ENCODE measurements around the gene ZNF214.

Gene ZNF214

GRCh38 chr11:7021318-7021717 lies 1.2 kb upstream of the ZNF214 start:
- no peak for DNase-seq (ENCODE audit: low read depth)
- no peak overlapping the region for H3K4me3 ChIP-seq (ENCODE audit: control insufficient read depth, low read depth, low read length)
- TF ChIP-seq, protein P1, sequence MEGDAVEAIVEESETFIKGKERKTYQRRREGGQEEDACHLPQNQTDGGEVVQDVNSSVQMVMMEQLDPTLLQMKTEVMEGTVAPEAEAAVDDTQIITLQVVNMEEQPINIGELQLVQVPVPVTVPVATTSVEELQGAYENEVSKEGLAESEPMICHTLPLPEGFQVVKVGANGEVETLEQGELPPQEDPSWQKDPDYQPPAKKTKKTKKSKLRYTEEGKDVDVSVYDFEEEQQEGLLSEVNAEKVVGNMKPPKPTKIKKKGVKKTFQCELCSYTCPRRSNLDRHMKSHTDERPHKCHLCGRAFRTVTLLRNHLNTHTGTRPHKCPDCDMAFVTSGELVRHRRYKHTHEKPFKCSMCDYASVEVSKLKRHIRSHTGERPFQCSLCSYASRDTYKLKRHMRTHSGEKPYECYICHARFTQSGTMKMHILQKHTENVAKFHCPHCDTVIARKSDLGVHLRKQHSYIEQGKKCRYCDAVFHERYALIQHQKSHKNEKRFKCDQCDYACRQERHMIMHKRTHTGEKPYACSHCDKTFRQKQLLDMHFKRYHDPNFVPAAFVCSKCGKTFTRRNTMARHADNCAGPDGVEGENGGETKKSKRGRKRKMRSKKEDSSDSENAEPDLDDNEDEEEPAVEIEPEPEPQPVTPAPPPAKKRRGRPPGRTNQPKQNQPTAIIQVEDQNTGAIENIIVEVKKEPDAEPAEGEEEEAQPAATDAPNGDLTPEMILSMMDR (IDR thresholded peaks at IDR 0.05; ENCODE audit: control insufficient read depth, insufficient read depth, low read depth, low read length, missing control alignments), result no peak

DNA sequence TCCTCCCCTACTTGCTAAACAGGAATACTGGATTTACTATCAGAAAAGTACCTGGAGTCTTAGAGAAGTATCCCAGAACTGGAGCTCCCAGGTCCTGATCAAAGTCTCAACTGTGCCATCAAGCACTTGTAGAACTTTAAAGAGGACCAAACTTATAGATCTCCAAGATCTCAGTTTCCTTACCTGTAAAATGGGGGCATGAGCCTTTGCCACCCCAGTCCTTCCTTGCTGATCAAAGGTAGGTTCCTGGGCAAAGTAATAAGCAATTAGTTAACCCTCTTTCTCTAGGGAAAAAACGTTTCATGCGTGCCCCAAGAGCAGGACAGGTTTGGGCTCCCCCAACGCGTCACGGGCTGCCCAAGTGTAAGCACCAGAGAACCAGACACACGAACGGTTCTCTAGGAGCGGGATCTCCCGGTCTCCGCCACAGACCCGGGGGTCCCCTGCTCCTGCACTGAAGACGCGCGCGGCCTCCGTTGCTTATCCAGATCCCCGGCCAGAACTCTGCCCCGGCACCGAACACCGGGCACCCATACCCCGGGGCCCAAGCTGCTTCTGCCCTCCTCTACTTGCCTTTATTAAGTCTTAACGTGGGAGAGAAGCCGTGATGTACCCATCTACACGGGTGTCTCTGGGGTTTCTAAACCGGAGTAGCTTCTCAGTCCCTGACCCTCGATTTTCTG lies 505 bp downstream of the ZNF214 start:
- TF ChIP-seq, protein P1 (IDR thresholded peaks at IDR 0.05; ENCODE audit: control insufficient read depth, insufficient read depth, low read depth, low read length, missing control alignments), result no peak
- peak overlapping the region; percentile 93 for H3K4me3 ChIP-seq (ENCODE audit: control insufficient read depth, low read depth, low read length)
- no peak for DNase-seq (ENCODE audit: low read depth)

- H3K4me3 ChIP-seq (ENCODE audit: control insufficient read depth, low read depth, low read length), result no peak overlapping the region
- TF ChIP-seq, protein P1 (IDR thresholded peaks at IDR 0.05; ENCODE audit: control insufficient read depth, insufficient read depth, low read depth, low read length, missing control alignments), result no peak
- no peak for DNase-seq (ENCODE audit: low read depth)
These were observed 4.1 kb downstream of the ZNF214 start for GRCh38 chr11:7016011-7016410.

DNA sequence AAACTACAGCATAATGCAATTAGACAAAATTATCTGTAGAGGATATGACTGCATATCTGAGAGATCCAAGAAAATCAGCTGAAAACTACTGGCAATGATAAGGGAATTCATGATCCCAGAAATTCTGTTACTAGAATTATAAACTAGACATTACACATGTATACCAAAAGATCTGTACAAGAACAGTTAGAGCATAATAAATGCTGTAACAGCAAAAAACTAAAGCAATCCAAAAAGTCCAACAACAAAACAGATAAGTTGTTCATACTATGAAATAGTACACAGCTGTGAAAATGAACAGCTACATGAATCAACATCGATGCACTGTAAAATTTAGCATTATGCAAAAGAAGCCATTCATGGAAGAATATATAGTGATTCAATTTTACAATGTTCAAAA lies 6.0 kb downstream of the ZNF214 start:
- no peak for DNase-seq (ENCODE audit: low read depth)
- TF ChIP-seq, protein P1 (IDR thresholded peaks at IDR 0.05; ENCODE audit: control insufficient read depth, insufficient read depth, low read depth, low read length, missing control alignments), result no peak
- no peak overlapping the region for H3K4me3 ChIP-seq (ENCODE audit: control insufficient read depth, low read depth, low read length)

DNA sequence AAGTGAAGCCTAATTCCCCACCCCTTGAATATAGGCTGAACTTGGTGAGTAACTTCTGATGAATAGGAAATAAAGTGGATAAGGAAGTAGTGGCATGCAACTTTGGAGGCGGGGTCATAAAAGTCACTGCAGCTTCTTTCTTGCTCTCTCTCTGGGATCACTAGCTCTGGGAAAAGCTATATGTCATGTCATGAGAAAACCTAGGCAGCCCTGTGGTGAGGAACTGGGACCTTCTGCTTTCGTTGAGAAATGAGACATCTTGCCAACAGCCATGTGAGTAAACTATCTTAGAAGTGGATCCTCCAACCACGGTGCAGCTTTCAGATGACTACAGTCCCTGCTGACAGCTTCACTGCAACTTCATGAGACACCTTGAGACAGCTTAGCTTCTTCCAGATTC lies 15.7 kb downstream of the ZNF214 start:
- DNase-seq (ENCODE audit: low read depth), result peak; percentile 45
- no peak overlapping the region for H3K4me3 ChIP-seq (ENCODE audit: control insufficient read depth, low read depth, low read length)
- TF ChIP-seq, protein P1 (IDR thresholded peaks at IDR 0.05; ENCODE audit: control insufficient read depth, insufficient read depth, low read depth, low read length, missing control alignments), result no peak

DNA sequence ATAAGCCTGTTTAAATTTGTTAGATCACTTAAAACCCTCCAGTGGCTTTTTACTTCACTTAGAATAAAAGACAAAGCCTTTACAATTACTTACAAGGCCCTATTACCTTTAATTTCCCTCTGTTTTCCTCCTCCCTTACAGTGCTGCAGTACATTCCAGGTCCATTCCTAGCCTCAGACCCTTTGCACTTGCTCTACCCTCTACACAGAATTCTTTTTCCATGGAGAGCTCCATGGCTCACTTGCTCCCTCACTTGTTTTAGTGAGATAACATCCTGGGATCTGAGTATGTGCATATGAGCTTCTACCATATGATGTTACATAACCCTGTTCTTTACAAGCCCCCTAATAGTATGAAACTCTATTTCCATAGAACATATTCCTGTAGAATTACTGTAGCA lies 24.4 kb downstream of the ZNF214 start:
- TF ChIP-seq, protein P1 (IDR thresholded peaks at IDR 0.05; ENCODE audit: control insufficient read depth, insufficient read depth, low read depth, low read length, missing control alignments), result no peak
- H3K4me3 ChIP-seq (ENCODE audit: control insufficient read depth, low read depth, low read length), result no peak overlapping the region
- no peak for DNase-seq (ENCODE audit: low read depth)
